Activated B cell treated with CpG ODN at 0.5 μM for 24 hours (primary cell): ENCODE measurements around the gene MORC2. TPM values are rescaled to one million over a fixed set of nuclear protein-coding genes. Genes with fewer than 3 reads are reported as not detected.

Experiments
- ATAC-seq: fragments of 200-7000 bp; cut with Tn5 transposase; one replicate; pipeline ENCODE4 v1.10.0; 2021; ENCODE audit warnings: low read depth, mild to moderate bottlenecking, moderate library complexity
- CTCF ChIA-PET: fragments of 350-600 bp; sonication (Branson Sonifier 250); formaldehyde crosslinking; loops from one replicate; lab custom pipeline; 2021; ENCODE audit warnings: antibody characterized with exemption; lab: Charles Lee
- POLR2A ChIA-PET: fragments of 350-600 bp; sonication (Branson Sonifier 250); formaldehyde crosslinking; loops from one replicate; lab custom pipeline; 2021; ENCODE audit warnings: antibody characterized with exemption; lab: Charles Lee
- DNase-seq: peaks from one replicate; pipeline ENCODE4 v3.0.0; 2022
- H3K27ac Mint-ChIP-seq: one replicate; pipeline ENCODE4 v1.8.0; 2020; ENCODE audit warnings: mixed read lengths
- H3K27me3 Mint-ChIP-seq: one replicate; pipeline ENCODE4 v1.8.0; 2021; ENCODE audit warnings: mixed read lengths
- H3K36me3 Mint-ChIP-seq: one replicate; pipeline ENCODE4 v1.8.0; 2021; ENCODE audit warnings: low read depth, mixed read lengths
- H3K4me1 Mint-ChIP-seq: one replicate; pipeline ENCODE4 v1.8.0; 2021; ENCODE audit warnings: mixed read lengths
- H3K4me3 Mint-ChIP-seq: one replicate; pipeline ENCODE4 v1.8.0; 2020; ENCODE audit warnings: mild to moderate bottlenecking, mixed read lengths
- H3K9me3 Mint-ChIP-seq: one replicate; pipeline ENCODE4 v1.8.0; 2020; ENCODE audit warnings: mixed read lengths
- CTCF ChIP-seq: fragments of 200-600 bp; IDR thresholded peaks from one replicate; pipeline ENCODE4 v1.8.0; 2022; ENCODE audit warnings: antibody characterized with exemption, mild to moderate bottlenecking
- intact Hi-C: fragments of 100-400 bp; cut with micrococcal nuclease; formaldehyde crosslinking; loops from one replicate; pipeline ENCODE4 v1.15.1; 2024
- total RNA-seq: library from RNA; stranded (reverse); gene quantifications from 2 replicates; pipeline ENCODE4 v1.2.3, GENCODE V29; 2022

MORC2 gene
- total RNA-seq, 1 donor from 2014 or later: 23.8 TPM

- ChIA-PET POLR2A (no interaction called here), CTCF (interaction anchor here (2.1 kb wide), 1 partner anchor 138 kb away, joined by 12 read pairs; no protein-coding TSS in a partner anchor)
- no peak for ATAC-seq
- H3K27me3 Mint-ChIP-seq: no peaks in the 10 kb centered on the region
- intact Hi-C loops: no loop called here
- H3K27ac Mint-ChIP-seq: no peak overlapping the region
- DNase-seq: no peak
- TF ChIP-seq CTCF: no peak
- no peaks in the 10 kb centered on the region for H3K9me3 Mint-ChIP-seq
- no peak overlapping the region for H3K4me3 Mint-ChIP-seq
- H3K36me3 Mint-ChIP-seq: peaks cover 77% of the 10 kb centered on the region
- H3K4me1 Mint-ChIP-seq: no peaks in the 10 kb centered on the region
Observed at GRCh38 chr22:30947173-30947815, 21.3 kb downstream of the MORC2 start.

GRCh38 chr22:30946354-30946753, 22.2 kb downstream of the MORC2 start:
- Mint-ChIP-seq H3K9me3 (no peaks in the 10 kb centered on the region), H3K4me3 (no peak overlapping the region), H3K4me1 (no peaks in the 10 kb centered on the region), H3K36me3 (peaks cover 77% of the 10 kb centered on the region), H3K27ac (no peak overlapping the region), H3K27me3 (no peaks in the 10 kb centered on the region)
- POLR2A ChIA-PET: interaction anchor here (1.3 kb wide), 1 partner anchor 23 kb away, joined by 3 read pairs; no protein-coding TSS in a partner anchor
- DNase-seq (no peak), ATAC-seq (no peak)
- no peak for TF ChIP-seq CTCF
- intact Hi-C loops: no loop called here
- CTCF ChIA-PET: interaction anchor here (2.1 kb wide), 1 partner anchor 138 kb away, joined by 12 read pairs; no protein-coding TSS in a partner anchor

- intact Hi-C loops: no loop called here
- H3K4me3 Mint-ChIP-seq: no peak overlapping the region
- ChIA-PET POLR2A (interaction anchor here (1.3 kb wide), 1 partner anchor 24 kb away, joined by 3 read pairs; no protein-coding TSS in a partner anchor), CTCF (interaction anchor here (2.1 kb wide), 1 partner anchor 139 kb away, joined by 12 read pairs; no protein-coding TSS in a partner anchor)
- no peak for TF ChIP-seq CTCF
- no peaks in the 10 kb centered on the region for H3K27me3 Mint-ChIP-seq
- H3K27ac Mint-ChIP-seq: no peak overlapping the region
- H3K9me3 Mint-ChIP-seq: no peaks in the 10 kb centered on the region
- H3K36me3 Mint-ChIP-seq: peaks cover 78% of the 10 kb centered on the region
- ATAC-seq (no peak), DNase-seq (no peak)
- no peaks in the 10 kb centered on the region for H3K4me1 Mint-ChIP-seq
Observed at GRCh38 chr22:30945653-30946052, 22.9 kb downstream of the MORC2 start.

GRCh38 chr22:30944986-30945385, 23.6 kb downstream of the MORC2 start:
- Mint-ChIP-seq H3K4me3 (no peak overlapping the region), H3K27ac (no peak overlapping the region), H3K4me1 (no peaks in the 10 kb centered on the region), H3K36me3 (peaks cover 78% of the 10 kb centered on the region), H3K9me3 (no peaks in the 10 kb centered on the region), H3K27me3 (no peaks in the 10 kb centered on the region)
- DNase-seq (no peak), ATAC-seq (no peak)
- ChIA-PET CTCF (no interaction called here), POLR2A (no interaction called here)
- TF ChIP-seq CTCF: no peak
- intact Hi-C loops: no loop called here

GRCh38 chr22:30943368-30943767, 25.2 kb downstream of the MORC2 start:
- no peak for ATAC-seq
- CTCF ChIA-PET: no interaction called here
- POLR2A ChIA-PET: no interaction called here

More at GRCh38 chr22:30943368-30943767, 25.2 kb downstream of the MORC2 start:
- Mint-ChIP-seq H3K27ac (no peak overlapping the region), H3K36me3 (peaks cover 77% of the 10 kb centered on the region), H3K9me3 (no peaks in the 10 kb centered on the region), H3K4me1 (no peaks in the 10 kb centered on the region), H3K4me3 (no peak overlapping the region), H3K27me3 (no peaks in the 10 kb centered on the region)
- DNase-seq: no peak
- TF ChIP-seq CTCF: no peak
- intact Hi-C loops: no loop called here
